GM23248 (cell line): ENCODE data around the gene CSRP3. TPM values are rescaled to one million over a fixed set of nuclear protein-coding genes. Genes with fewer than 3 reads are reported as not detected.

Source experiments
- DNase-seq: peaks from one replicate; pipeline ENCODE4 v3.0.0-alpha.2; 2015
- H2AFZ ChIP-seq: fragments of 200-600 bp; sonication (generic); 2 replicates; pipeline ENCODE4 v1.6.1; 2016; ENCODE audit warnings: antibody characterized with exemption
- H3F3A ChIP-seq: fragments of 200-600 bp; sonication (generic); 2 replicates; pipeline ENCODE4 v1.6.1; 2016; ENCODE audit warnings: mild to moderate bottlenecking, antibody characterized with exemption, mixed run types; ENCODE audit not compliant: insufficient read depth
- H3K27ac ChIP-seq: fragments of 200-600 bp; sonication (generic); 2 replicates; pipeline ENCODE4 v1.5.1; 2016; ENCODE audit warnings: mild to moderate bottlenecking
- H3K27me3 ChIP-seq: fragments of 200-600 bp; sonication (generic); replicated peaks from 2 replicates; pipeline ENCODE4 v1.6.1; 2016; ENCODE audit warnings: mild to moderate bottlenecking; ENCODE audit not compliant: insufficient read depth
- H3K36me3 ChIP-seq: fragments of 200-600 bp; sonication (generic); 2 replicates; pipeline ENCODE4 v1.6.1; 2016; ENCODE audit warnings: low read depth, mild to moderate bottlenecking
- H3K4me1 ChIP-seq: fragments of 200-600 bp; sonication (generic); 2 replicates; pipeline ENCODE4 v1.6.1; 2016; ENCODE audit warnings: mild to moderate bottlenecking; ENCODE audit not compliant: insufficient read depth
- H3K4me2 ChIP-seq: fragments of 200-600 bp; sonication (generic); one replicate; pipeline ENCODE4 v1.6.1; 2016; ENCODE audit warnings: mild to moderate bottlenecking; ENCODE audit not compliant: unreplicated experiment
- H3K4me3 ChIP-seq: fragments of 200-600 bp; sonication (generic); 2 replicates; pipeline ENCODE4 v1.5.1; 2016; ENCODE audit warnings: mild to moderate bottlenecking
- H3K79me2 ChIP-seq: fragments of 200-600 bp; sonication (generic); 2 replicates; pipeline ENCODE4 v1.6.1; 2016; ENCODE audit warnings: mild to moderate bottlenecking; ENCODE audit not compliant: insufficient read depth
- H3K9ac ChIP-seq: fragments of 200-600 bp; sonication (generic); 2 replicates; pipeline ENCODE4 v1.6.1; 2016; ENCODE audit warnings: mild to moderate bottlenecking
- H3K9me2 ChIP-seq: fragments of 200-600 bp; sonication (generic); 2 replicates; pipeline ENCODE4 v1.6.1; 2016; ENCODE audit warnings: mixed run types, mild to moderate bottlenecking, moderate library complexity; ENCODE audit not compliant: insufficient read depth
- H3K9me3 ChIP-seq: fragments of 200-600 bp; sonication (generic); one replicate; pipeline ENCODE4 v1.6.1; 2017; ENCODE audit warnings: low read depth
- H4K20me1 ChIP-seq: fragments of 200-600 bp; sonication (generic); 2 replicates; pipeline ENCODE4 v1.6.0; 2016; ENCODE audit not compliant: insufficient read depth
- EZH2 ChIP-seq: fragments of 200-600 bp; sonication (generic); IDR thresholded peaks from 2 replicates; pipeline ENCODE4 v1.6.1; 2018; ENCODE audit warnings: antibody characterized with exemption, mild to moderate bottlenecking; ENCODE audit not compliant: insufficient read depth, poor library complexity, severe bottlenecking
- EZH2phosphoT487 ChIP-seq: fragments of 200-600 bp; sonication (generic); IDR thresholded peaks from 2 replicates; pipeline ENCODE4 v1.6.1; 2018; ENCODE audit warnings: antibody characterized with exemption, moderate library complexity, mild to moderate bottlenecking, low read depth; ENCODE audit not compliant: insufficient read depth
- WGBS, 2 experiments: methylation state at CpG; one replicate each; pipeline ENCODE4 v1.1.6; 2015 to 2017; ENCODE audit warnings: low lambda C conversion rate in 2 of 2, low coverage in 1 of 2; ENCODE audit errors: missing lambda C conversion rate in 2 of 2; 5-methylcytosine and 5-hydroxymethylcytosine counted together
- in situ Hi-C: fragments of 300-500 bp; cut with MboI; formaldehyde crosslinking; loops from 2 replicates; pipeline ENCODE4 v1.15.0; 2020
- polyA plus RNA-seq: library from polyadenylated mRNA; unstranded; fragments of >200 nt; fragmentation: Nextera tagmentation; extraction: Ambion mirVana; gene quantifications from 2 replicates; pipeline ENCODE4 v1.2.1, GENCODE V29; 2016
- total RNA-seq: library from RNA; depleted of rRNA; stranded (reverse); fragments of >200 nt; shearing (Covaris generic); gene quantifications from 2 replicates; pipeline ENCODE4 v1.2.3, GENCODE V29; 2014

The CSRP3 gene
- total and polyA plus RNA-seq, 2 experiments from 2014 or later = not detected

GRCh38 chr11:19173964-19174638 is 27.7 kb downstream of the CSRP3 start:
- H3K4me2 ChIP-seq = no peak overlapping the region
- no peaks in the 10 kb centered on the region for H3K4me1 ChIP-seq
- no peak for TF ChIP-seq EZH2phosphoT487
- no peak for TF ChIP-seq EZH2
- no peak overlapping the region for H3K9ac ChIP-seq
- H3K27me3 ChIP-seq = no peaks in the 10 kb centered on the region
- no peaks in the 10 kb centered on the region for H3F3A ChIP-seq
- H2AFZ ChIP-seq = no peak overlapping the region
- no peak overlapping the region for H3K4me3 ChIP-seq
- no peak overlapping the region for H3K27ac ChIP-seq
- WGBS, 2 experiments = 88 to 92% methylated on average over 7 of the region's 7 CpGs
- H4K20me1 ChIP-seq = no peaks in the 10 kb centered on the region
- H3K36me3 ChIP-seq = peaks cover 10% of the 10 kb centered on the region; the same call in 1 of the 2 replicates
- no peaks in the 10 kb centered on the region for H3K9me2 ChIP-seq
- DNase-seq = no peak
- in situ Hi-C loops = no loop called here
- no peaks in the 10 kb centered on the region for H3K9me3 ChIP-seq
- no peaks in the 10 kb centered on the region for H3K79me2 ChIP-seq

GRCh38 chr11:19173004-19173689 is 28.6 kb downstream of the CSRP3 start:
- no peak overlapping the region for H3K9ac ChIP-seq
- H2AFZ ChIP-seq = no peak overlapping the region
- no peaks in the 10 kb centered on the region for H3K27me3 ChIP-seq
- H3K4me3 ChIP-seq = no peak overlapping the region
- WGBS, 2 experiments = 96 to 97% methylated on average over 9 of the region's 9 CpGs
- H3K9me2 ChIP-seq = no peaks in the 10 kb centered on the region
- no peaks in the 10 kb centered on the region for H3K9me3 ChIP-seq
- in situ Hi-C loops = no loop called here
- H3K79me2 ChIP-seq = no peaks in the 10 kb centered on the region
- no peak for DNase-seq
- H3K4me1 ChIP-seq = no peaks in the 10 kb centered on the region
- H3K27ac ChIP-seq = no peak overlapping the region
- peaks cover 13% of the 10 kb centered on the region; the same call in 1 of the 2 replicates for H3K36me3 ChIP-seq
- H3K4me2 ChIP-seq = no peak overlapping the region
- H3F3A ChIP-seq = no peaks in the 10 kb centered on the region
- TF ChIP-seq EZH2 = no peak
- TF ChIP-seq EZH2phosphoT487 = no peak
- no peaks in the 10 kb centered on the region for H4K20me1 ChIP-seq

DNA sequence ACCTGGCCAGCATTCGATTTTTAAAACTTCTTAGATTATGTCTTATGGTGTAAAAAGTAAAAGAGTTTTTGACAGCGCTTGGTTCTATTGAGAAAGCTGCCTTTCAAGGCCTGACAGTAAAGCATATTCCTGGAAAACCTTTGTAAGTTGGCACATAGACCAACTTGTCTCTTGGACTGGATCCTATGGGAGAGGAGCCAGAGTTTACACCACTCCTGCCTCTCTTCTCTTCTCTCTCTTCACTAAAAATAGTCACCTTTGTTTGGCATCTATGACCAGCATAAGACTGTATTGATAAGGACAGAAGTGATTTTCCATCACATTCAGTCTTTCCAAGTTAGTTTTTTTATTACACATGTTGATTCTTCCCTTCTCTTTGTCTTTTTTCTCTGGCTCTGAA is 33.7 kb downstream of the CSRP3 start:
- no peak for TF ChIP-seq EZH2
- TF ChIP-seq EZH2phosphoT487 = no peak
- H3K9me3 ChIP-seq = no peaks in the 10 kb centered on the region
- H3K9ac ChIP-seq = no peak overlapping the region
- no peaks in the 10 kb centered on the region for H3K4me1 ChIP-seq
- H3K9me2 ChIP-seq = no peaks in the 10 kb centered on the region
- no peak overlapping the region for H3K27ac ChIP-seq
- H3K27me3 ChIP-seq = no peaks in the 10 kb centered on the region
- no peaks in the 10 kb centered on the region for H3F3A ChIP-seq
- no peaks in the 10 kb centered on the region for H4K20me1 ChIP-seq
- WGBS, 2 experiments = 96 to 100% methylated on average over 2 of the region's 2 CpGs
- in situ Hi-C loops = no loop called here
- no peak overlapping the region for H3K4me2 ChIP-seq
- H3K79me2 ChIP-seq = no peaks in the 10 kb centered on the region
- no peak overlapping the region for H2AFZ ChIP-seq
- no peak overlapping the region for H3K4me3 ChIP-seq
- DNase-seq = no peak
- peaks cover 26% of the 10 kb centered on the region; the same call in 1 of the 2 replicates for H3K36me3 ChIP-seq

GRCh38 chr11:19164881-19165280 is 36.9 kb downstream of the CSRP3 start:
- Histone ChIP-seq H3F3A (no peaks in the 10 kb centered on the region), H2AFZ (no peak overlapping the region), H3K27me3 (no peaks in the 10 kb centered on the region), H3K4me3 (no peak overlapping the region), H3K79me2 (no peaks in the 10 kb centered on the region), H3K9me2 (no peaks in the 10 kb centered on the region), H4K20me1 (no peaks in the 10 kb centered on the region), H3K9ac (no peak overlapping the region), H3K4me2 (no peak overlapping the region), H3K36me3 (0 out of 2 replicates have a peak, but pooled peaks cover 21% of the 10 kb centered on the region), H3K4me1 (no peaks in the 10 kb centered on the region), H3K27ac (no peak overlapping the region), H3K9me3 (no peaks in the 10 kb centered on the region)
- no peak for TF ChIP-seq EZH2
- TF ChIP-seq EZH2phosphoT487 = no peak
- no peak for DNase-seq
- in situ Hi-C loops = no loop called here
- WGBS, 2 experiments = 94 to 100% methylated on average over 2 of the region's 2 CpGs
